Ishikawa (cell line): ENCODE measurements around the gene TMA16.

Experiments
- CEBPB ChIP-seq: IDR thresholded peaks from 2 replicates; pipeline ENCODE4 v1.6.1; 2012
- EGR1 ChIP-seq: IDR thresholded peaks from 2 replicates; pipeline ENCODE4 v1.6.1; 2012
- EP300 ChIP-seq: IDR thresholded peaks from 2 replicates; pipeline ENCODE4 v1.6.1; 2012; ENCODE audit warnings: borderline replicate concordance
- MAX ChIP-seq: IDR thresholded peaks from 2 replicates; pipeline ENCODE4 v1.6.1; 2012
- RAD21 ChIP-seq: IDR thresholded peaks from 2 replicates; pipeline ENCODE4 v1.6.1; 2012; ENCODE audit warnings: low read depth
- TAF1 ChIP-seq: IDR thresholded peaks from 2 replicates; pipeline ENCODE4 v1.6.1; 2012; ENCODE audit warnings: low read depth, mild to moderate bottlenecking
- YY1 ChIP-seq: IDR thresholded peaks from 2 replicates; pipeline ENCODE4 v1.6.1; 2012; ENCODE audit warnings: low read depth

GRCh38 chr4:163467082-163467770, 27.3 kb upstream of the TMA16 start:
- TF ChIP-seq YY1: no peak
- no peak for TF ChIP-seq EGR1
- no peak for TF ChIP-seq MAX
- TF ChIP-seq TAF1: no peak
- TF ChIP-seq EP300: no peak
- TF ChIP-seq RAD21: no peak
- peak; percentile 95 for TF ChIP-seq CEBPB
